ENCODE results near the gene LRBA. TPM values are rescaled to one million over a fixed set of nuclear protein-coding genes. Genes with fewer than 3 reads are reported as not detected.

The LRBA gene
- total RNA-seq, 1 experiment from 2014 or later: 69.1 TPM

- Mint-ChIP-seq H3K36me3 (no peaks in the 10 kb centered on the region), H3K4me1 (peaks cover 12% of the 10 kb centered on the region)
Observed at GRCh38 chr4:150682126-150682525, 333.0 kb downstream of the LRBA start.

GRCh38 chr4:150681063-150681462 is 334.0 kb downstream of the LRBA start:
- Mint-ChIP-seq H3K27me3 (ENCODE audit: low read depth) (no peaks in the 10 kb centered on the region), H3K9me3 (no peaks in the 10 kb centered on the region), H3K4me1 (peaks cover 12% of the 10 kb centered on the region), H3K4me3 (no peak overlapping the region), H3K36me3 (no peaks in the 10 kb centered on the region), H3K27ac (no peak overlapping the region)
- ChIA-PET CTCF (no interaction called here), POLR2A (no interaction called here)
- no peak for ATAC-seq
- DNase-seq (ENCODE audit: low spot score): no peak
- TF ChIP-seq CBFB (CRISPR knock-in tag; IDR thresholded peaks at IDR 0.05; ENCODE audit: low read depth): no peak
- TF ChIP-seq ZNF232 (CRISPR knock-in tag; IDR thresholded peaks at IDR 0.05): no peak
- no peak for TF ChIP-seq FOXP1 (CRISPR knock-in tag; IDR thresholded peaks at IDR 0.05; ENCODE audit: borderline replicate concordance)
- TF ChIP-seq ZNF263 (CRISPR knock-in tag; IDR thresholded peaks at IDR 0.05; ENCODE audit: low read depth): no peak
- TF ChIP-seq NFE2L1 (CRISPR knock-in tag; IDR thresholded peaks at IDR 0.05): no peak
- TF ChIP-seq AR (CRISPR knock-in tag; IDR thresholded peaks at IDR 0.05): no peak
- TF ChIP-seq ATF3 (CRISPR knock-in tag; conservative IDR thresholded peaks at IDR 0.05): no peak
- TF ChIP-seq E2F4 (CRISPR knock-in tag; IDR thresholded peaks at IDR 0.05; ENCODE audit: borderline replicate concordance, low read depth): no peak
- no peak for TF ChIP-seq ELF4 (CRISPR knock-in tag; IDR thresholded peaks at IDR 0.05; ENCODE audit: low read depth)
- no peak for TF ChIP-seq E2F1 (CRISPR knock-in tag; IDR thresholded peaks at IDR 0.05)
- TF ChIP-seq ZNF121 (CRISPR knock-in tag; IDR thresholded peaks at IDR 0.05): no peak
- no peak for TF ChIP-seq ZMAT4 (CRISPR knock-in tag; IDR thresholded peaks at IDR 0.05)
- TF ChIP-seq SOX15 (CRISPR knock-in tag; IDR thresholded peaks at IDR 0.05): no peak
- no peak for TF ChIP-seq ZBTB43 (CRISPR knock-in tag; IDR thresholded peaks at IDR 0.05)
- no peak for TF ChIP-seq TEAD1 (CRISPR knock-in tag; IDR thresholded peaks at IDR 0.05)
- TF ChIP-seq GTF2I (CRISPR knock-in tag; conservative IDR thresholded peaks at IDR 0.05): no peak
- TF ChIP-seq TCF7 (CRISPR knock-in tag; IDR thresholded peaks at IDR 0.05; ENCODE audit: low read depth): no peak

More at GRCh38 chr4:150682126-150682525, 333.0 kb downstream of the LRBA start:
- no peaks in the 10 kb centered on the region for H3K9me3 Mint-ChIP-seq
- ChIA-PET CTCF (no interaction called here), POLR2A (no interaction called here)
- ATAC-seq (no peak), DNase-seq (ENCODE audit: low spot score) (no peak)
- TF ChIP-seq TEAD4 (CRISPR knock-in tag; IDR thresholded peaks at IDR 0.05) (no peak), MXD4 (CRISPR knock-in tag; IDR thresholded peaks at IDR 0.05; ENCODE audit: borderline replicate concordance) (no peak), ZNF219 (CRISPR knock-in tag; IDR thresholded peaks at IDR 0.05; ENCODE audit: borderline replicate concordance) (no peak), TCF7 (CRISPR knock-in tag; IDR thresholded peaks at IDR 0.05; ENCODE audit: low read depth) (no peak), ZNF671 (CRISPR knock-in tag; IDR thresholded peaks at IDR 0.05) (no peak), GABPB1 (CRISPR knock-in tag; IDR thresholded peaks at IDR 0.05) (no peak), E2F5 (CRISPR knock-in tag; IDR thresholded peaks at IDR 0.05) (no peak), NFATC4 (CRISPR knock-in tag; IDR thresholded peaks at IDR 0.05) (no peak), ZNF425 (CRISPR knock-in tag; conservative IDR thresholded peaks at IDR 0.05) (no peak), ZBTB21 (CRISPR knock-in tag; IDR thresholded peaks at IDR 0.05; ENCODE audit: borderline replicate concordance) (no peak), ZNF263 (CRISPR knock-in tag; IDR thresholded peaks at IDR 0.05; ENCODE audit: low read depth) (no peak)
- H3K4me3 Mint-ChIP-seq: no peak overlapping the region
- no peak overlapping the region for H3K27ac Mint-ChIP-seq
- no peaks in the 10 kb centered on the region for H3K27me3 Mint-ChIP-seq (ENCODE audit: low read depth)
